Left colon (tissue), 2 donors: Measurements from ENCODE around the gene XAGE1B. TPM values are rescaled to one million over a fixed set of nuclear protein-coding genes. Genes with fewer than 3 reads are reported as not detected.
"Not testable (repeated sequence)": the region's sequence is repeated elsewhere in the genome, so short reads cannot be mapped to it uniquely, and the experiment has no call there.

Experiments used
- ATAC-seq: fragments of 200-7000 bp; cut with Tn5 transposase; one replicate; pipeline ENCODE4 v1.9.1; 2020; ENCODE audit warnings: mild to moderate bottlenecking, moderate library complexity
- DNase-seq, 2 donors: peaks; one replicate each; pipeline ENCODE4 v3.0.0-alpha.2; 2020
- intact Hi-C, 2 donors: fragments of 100-400 bp; cut with DNase I in 1 of 2; cut with micrococcal nuclease in 1 of 2; formaldehyde crosslinking; loops; one replicate each; pipeline versions ENCODE4 v1.11.2 to v1.14.0; 2022; cut with DNase I, micrococcal nuclease
- long read RNA-seq: library from polyadenylated mRNA; unstranded; transcript quantifications from one replicate; pipeline ENCODE4 v2.0.0, GENCODE V29; 2021
- total RNA-seq, 2 donors: library from RNA; stranded (reverse); fragmentation: NEBNext Ultra II Directional; extraction: Animal tissue kit (Norgen Biotek cat#: 25700); gene quantifications; one replicate each; pipeline ENCODE4 v1.2.1, GENCODE V29; 2021
- donor health status: DM: no; HTN: no; CAD: no.
- donor health status: DM: yes; HTN: yes; CAD: no.

XAGE1B gene
- not detected for total RNA-seq
- long read RNA-seq = 0 reads

- intact Hi-C loops, ATAC-seq, DNase-seq: not testable (repeated sequence)
These were observed at the start of gene XAGE1B for GRCh38 chrX:52516987-52517325. TSS of gene XAGE1B (minus strand) at chrX:52517063. CDS start at chrX:52515527, 1,536 bp downstream.

GRCh38 chrX:52563105-52563504, 46.2 kb upstream of the XAGE1B start:
- DNase-seq = no peak
- intact Hi-C loops = no loop called here
- ATAC-seq = no peak

GRCh38 chrX:52558140-52558539, 41.3 kb upstream of the XAGE1B start:
- ATAC-seq = no peak
- DNase-seq = no peak
- intact Hi-C loops = no loop called here

GRCh38 chrX:52556741-52557140, 39.9 kb upstream of the XAGE1B start:
- ATAC-seq = no peak
- intact Hi-C loops = no loop called here
- no peak for DNase-seq

- no peak for DNase-seq
- no peak for ATAC-seq
- intact Hi-C loops = no loop called here
These were observed 37.3 kb upstream of the XAGE1B start for GRCh38 chrX:52553995-52554642.

GRCh38 chrX:52548769-52549168, 31.9 kb upstream of the XAGE1B start:
- peak; percentile 52 for ATAC-seq
- DNase-seq, intact Hi-C loops: not testable (repeated sequence)

GRCh38 chrX:52544147-52544840, 27.4 kb upstream of the XAGE1B start:
- intact Hi-C loops = no loop called here
- ATAC-seq = no peak
- DNase-seq = no peak

- ATAC-seq (no peak), DNase-seq (no peak)
- intact Hi-C loops = no loop called here
These were observed 25.4 kb upstream of the XAGE1B start for GRCh38 chrX:52542311-52542710.

GRCh38 chrX:52541051-52541450, 24.2 kb upstream of the XAGE1B start:
- ATAC-seq, DNase-seq, intact Hi-C loops: not testable (repeated sequence)

- ATAC-seq, intact Hi-C loops, DNase-seq: not testable (repeated sequence)
These were observed 515 bp downstream of the XAGE1B start for GRCh38 chrX:52516110-52516986.

- ATAC-seq, DNase-seq, intact Hi-C loops: not testable (repeated sequence)
These were observed 5.7 kb downstream of the XAGE1B start for GRCh38 chrX:52511126-52511525.

- intact Hi-C loops = no loop called here
- ATAC-seq (no peak), DNase-seq (no peak)
These were observed 6.9 kb downstream of the XAGE1B start for GRCh38 chrX:52509916-52510315.

GRCh38 chrX:52507331-52507730, 9.5 kb downstream of the XAGE1B start:
- DNase-seq = no peak
- intact Hi-C loops = no loop called here
- ATAC-seq = no peak

- DNase-seq (no peak), ATAC-seq (no peak)
- intact Hi-C loops = no loop called here
These were observed 12.3 kb downstream of the XAGE1B start for GRCh38 chrX:52504551-52504950.

GRCh38 chrX:52501362-52501761, 15.5 kb downstream of the XAGE1B start:
- intact Hi-C loops, ATAC-seq, DNase-seq: not testable (repeated sequence)

- DNase-seq, ATAC-seq, intact Hi-C loops: not testable (repeated sequence)
These were observed 20.5 kb downstream of the XAGE1B start for GRCh38 chrX:52496419-52496772.

GRCh38 chrX:52495545-52496418, 21.1 kb downstream of the XAGE1B start, which contains the start of gene XAGE1A:
TSS of gene XAGE1A (plus strand) at chrX:52495808. CDS start at chrX:52497362, 1,554 bp downstream.
- DNase-seq, ATAC-seq, intact Hi-C loops: not testable (repeated sequence)

- DNase-seq, ATAC-seq, intact Hi-C loops: not testable (repeated sequence)
These were observed 45.6 kb downstream of the XAGE1B start for GRCh38 chrX:52471301-52471700.
